Measurements from ENCODE around the gene CEP83.

Gene CEP83

DNA sequence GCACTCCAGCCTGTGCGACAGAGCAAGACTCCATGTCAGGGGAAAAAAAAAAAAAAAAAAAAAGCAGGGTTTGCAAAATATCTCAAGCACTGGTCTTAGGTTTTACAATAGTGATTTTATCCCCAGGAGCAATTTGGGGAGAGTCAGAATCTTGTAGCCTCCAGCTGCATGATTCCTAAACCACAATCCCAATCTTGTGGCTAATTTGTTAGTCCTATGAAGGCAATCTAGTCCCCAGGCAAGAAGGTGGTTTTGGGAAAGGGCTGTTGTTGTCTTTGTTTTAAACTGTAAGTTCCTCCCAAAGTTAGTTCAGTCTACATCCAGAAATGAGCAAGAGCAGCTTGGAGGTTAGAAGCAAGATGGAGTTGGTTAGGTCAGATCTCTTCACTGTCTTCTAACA lies 175.6 kb downstream of the CEP83 start:
- no peak overlapping the region for H3K4me3 ChIP-seq (ENCODE audit: low read length)
- TF ChIP-seq, protein P1, sequence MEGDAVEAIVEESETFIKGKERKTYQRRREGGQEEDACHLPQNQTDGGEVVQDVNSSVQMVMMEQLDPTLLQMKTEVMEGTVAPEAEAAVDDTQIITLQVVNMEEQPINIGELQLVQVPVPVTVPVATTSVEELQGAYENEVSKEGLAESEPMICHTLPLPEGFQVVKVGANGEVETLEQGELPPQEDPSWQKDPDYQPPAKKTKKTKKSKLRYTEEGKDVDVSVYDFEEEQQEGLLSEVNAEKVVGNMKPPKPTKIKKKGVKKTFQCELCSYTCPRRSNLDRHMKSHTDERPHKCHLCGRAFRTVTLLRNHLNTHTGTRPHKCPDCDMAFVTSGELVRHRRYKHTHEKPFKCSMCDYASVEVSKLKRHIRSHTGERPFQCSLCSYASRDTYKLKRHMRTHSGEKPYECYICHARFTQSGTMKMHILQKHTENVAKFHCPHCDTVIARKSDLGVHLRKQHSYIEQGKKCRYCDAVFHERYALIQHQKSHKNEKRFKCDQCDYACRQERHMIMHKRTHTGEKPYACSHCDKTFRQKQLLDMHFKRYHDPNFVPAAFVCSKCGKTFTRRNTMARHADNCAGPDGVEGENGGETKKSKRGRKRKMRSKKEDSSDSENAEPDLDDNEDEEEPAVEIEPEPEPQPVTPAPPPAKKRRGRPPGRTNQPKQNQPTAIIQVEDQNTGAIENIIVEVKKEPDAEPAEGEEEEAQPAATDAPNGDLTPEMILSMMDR (conservative IDR thresholded peaks at IDR 0.05; ENCODE audit: low read length) = no peak
- DNase-seq (ENCODE audit: low read depth) = no peak

DNA sequence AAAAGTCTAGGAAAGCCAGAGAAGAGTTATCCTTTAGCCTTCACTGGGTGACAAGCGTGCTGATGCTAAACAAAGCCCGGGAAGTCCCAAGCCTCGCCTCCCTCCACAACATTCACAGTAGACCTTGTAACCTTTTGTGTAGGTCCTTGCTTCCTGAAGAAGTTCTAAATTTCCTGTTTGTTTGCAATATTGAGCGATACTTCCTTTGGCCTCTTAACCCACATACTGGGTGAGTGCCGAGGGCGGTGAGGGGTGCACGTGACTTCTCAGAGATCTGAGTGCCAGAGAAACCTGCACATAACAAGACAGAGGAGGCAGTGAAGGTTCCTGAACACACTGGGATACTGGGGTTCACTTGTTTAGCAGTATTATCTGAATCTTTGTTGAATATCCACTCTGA lies 177.0 kb downstream of the CEP83 start:
- H3K4me3 ChIP-seq (ENCODE audit: low read length) = no peak overlapping the region
- DNase-seq (ENCODE audit: low read depth) = no peak
- TF ChIP-seq, protein P1 (conservative IDR thresholded peaks at IDR 0.05; ENCODE audit: low read length) = no peak

DNA sequence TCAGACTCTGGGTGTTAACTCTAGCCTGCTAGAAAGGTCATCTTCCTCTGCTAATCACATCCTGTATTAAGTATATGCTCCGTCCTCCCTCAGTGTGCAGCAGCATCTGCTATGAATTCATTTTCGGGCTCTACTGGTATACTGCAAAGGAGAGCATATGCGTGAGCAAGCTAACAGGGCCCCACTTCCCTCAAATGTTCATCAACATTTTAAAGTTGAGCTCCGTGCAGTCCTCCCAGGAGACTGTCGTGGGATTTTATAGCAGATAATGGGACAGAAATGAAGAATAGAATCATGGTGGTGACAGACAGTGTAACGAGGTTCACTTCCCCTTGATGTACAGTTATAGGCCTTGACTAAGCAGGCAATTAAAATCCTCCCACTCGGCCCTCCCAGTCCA lies 179.6 kb downstream of the CEP83 start:
- no peak overlapping the region for H3K4me3 ChIP-seq (ENCODE audit: low read length)
- DNase-seq (ENCODE audit: low read depth) = no peak
- TF ChIP-seq, protein P1 (conservative IDR thresholded peaks at IDR 0.05; ENCODE audit: low read length) = no peak

GRCh38 chr12:94277426-94278000 lies 182.2 kb downstream of the CEP83 start:
- TF ChIP-seq, protein P1 (conservative IDR thresholded peaks at IDR 0.05; ENCODE audit: low read length) = no peak
- no peak for DNase-seq (ENCODE audit: low read depth)
- H3K4me3 ChIP-seq (ENCODE audit: low read length) = no peak overlapping the region

GRCh38 chr12:94276725-94277124 lies 182.9 kb downstream of the CEP83 start:
- no peak overlapping the region for H3K4me3 ChIP-seq (ENCODE audit: low read length)
- DNase-seq (ENCODE audit: low read depth) = no peak
- TF ChIP-seq, protein P1 (conservative IDR thresholded peaks at IDR 0.05; ENCODE audit: low read length) = no peak

GRCh38 chr12:94273272-94273671 lies 186.4 kb downstream of the CEP83 start:
- TF ChIP-seq, protein P1 (conservative IDR thresholded peaks at IDR 0.05; ENCODE audit: low read length) = no peak
- DNase-seq (ENCODE audit: low read depth) = no peak
- H3K4me3 ChIP-seq (ENCODE audit: low read length) = no peak overlapping the region

GRCh38 chr12:94272280-94272679 lies 187.4 kb downstream of the CEP83 start:
- TF ChIP-seq, protein P1 (conservative IDR thresholded peaks at IDR 0.05; ENCODE audit: low read length) = no peak

More at GRCh38 chr12:94272280-94272679, 187.4 kb downstream of the CEP83 start:
- no peak overlapping the region for H3K4me3 ChIP-seq (ENCODE audit: low read length)
- no peak for DNase-seq (ENCODE audit: low read depth)

Measured in AG10803 (cell line).